Peyer's patch (tissue), 4 donors: ENCODE data around the gene ATP11A. TPM values are rescaled to one million over a fixed set of nuclear protein-coding genes. Genes with fewer than 3 reads are reported as not detected.

ENCODE experiments used
- DNase-seq, 3 donors: peaks; one replicate each; pipeline ENCODE4 v3.0.0-alpha.2; 2017 to 2019
- H3K27ac ChIP-seq, 4 donors: fragments of 200-600 bp; sonication (generic); one replicate each; pipeline ENCODE4 v1.5.1; 2016 to 2019
- H3K27me3 ChIP-seq, 2 donors: fragments of 200-600 bp; sonication (generic); one replicate each; pipeline ENCODE4 v1.5.1; 2019
- H3K36me3 ChIP-seq, 3 donors: fragments of 200-600 bp; sonication (generic); one replicate each; pipeline ENCODE4 v1.5.1; 2016 to 2019
- H3K4me1 ChIP-seq, 4 donors: fragments of 200-600 bp; sonication (generic); one replicate each; pipeline ENCODE4 v1.5.1; 2016 to 2019
- H3K4me3 ChIP-seq, 4 donors: fragments of 200-600 bp; sonication (generic); 1 replicate in 3 of 4; 2 replicates in 1 of 4; pipeline ENCODE4 v1.5.1; 2016 to 2019; ENCODE audit warnings: mild to moderate bottlenecking in 1 of 4
- H3K9me3 ChIP-seq, 4 donors: fragments of 200-600 bp; sonication (generic); one replicate each; pipeline ENCODE4 v1.5.1; 2016 to 2019; ENCODE audit warnings: mild to moderate bottlenecking in 1 of 4
- CTCF ChIP-seq, 6 experiments: fragments of 450-650 bp in 4 of 6; fragments of 200-600 bp in 2 of 6; sonication (generic) in 1 of 6; IDR thresholded peaks; one replicate each; pipeline ENCODE4 v1.5.1; 2017 to 2019; ENCODE audit warnings: antibody characterized with exemption in 6 of 6, mild to moderate bottlenecking in 3 of 6, moderate library complexity in 1 of 6
- POLR2A ChIP-seq, 2 donors: fragments of 450-650 bp; IDR thresholded peaks; one replicate each; pipeline ENCODE4 v1.5.1; 2017; ENCODE audit warnings: antibody characterized with exemption in 2 of 2, mild to moderate bottlenecking in 2 of 2, moderate library complexity in 2 of 2
- total RNA-seq, 4 donors: library from RNA; depleted of rRNA; stranded (reverse); fragments of >200 nt; gene quantifications; one replicate each; pipeline ENCODE4 v1.1.0, GENCODE V29; 2016

Gene ATP11A
- total RNA-seq, 4 donors from 2014 or later, result 33.1 to 64.2 (median 53.7) TPM

GRCh38 chr13:112728375-112729126 is 38.7 kb downstream of the ATP11A start:
- no peaks in the 10 kb centered on the region for H3K36me3 ChIP-seq
- no peaks in the 10 kb centered on the region for H3K27me3 ChIP-seq
- no peaks in the 10 kb centered on the region for H3K9me3 ChIP-seq
- DNase-seq, result peak in 2 of 3 donors; percentile 25 to 35
- no peak overlapping the region for H3K4me3 ChIP-seq
- H3K4me1 ChIP-seq, result peaks cover 0 to 9% (median 0%) of the 10 kb centered on the region in 4 donors
- no peak overlapping the region for H3K27ac ChIP-seq
- TF ChIP-seq POLR2A (IDR thresholded peaks at IDR 0.05), result no peak
- TF ChIP-seq CTCF (IDR thresholded peaks at IDR 0.05), result no peak

- DNase-seq, result peak in 1 of 3 donors; percentile 37
These were observed 39.6 kb downstream of the ATP11A start for GRCh38 chr13:112729408-112729807.

GRCh38 chr13:112730157-112730671 is 40.4 kb downstream of the ATP11A start:
- no peaks in the 10 kb centered on the region for H3K27me3 ChIP-seq
- H3K4me3 ChIP-seq, result no peak overlapping the region
- no peaks in the 10 kb centered on the region for H3K36me3 ChIP-seq
- H3K4me1 ChIP-seq, result peaks cover 0 to 7% (median 0%) of the 10 kb centered on the region in 4 donors
- no peak overlapping the region for H3K27ac ChIP-seq
- TF ChIP-seq CTCF (IDR thresholded peaks at IDR 0.05) (no peak), POLR2A (IDR thresholded peaks at IDR 0.05) (no peak)
- no peaks in the 10 kb centered on the region for H3K9me3 ChIP-seq
- DNase-seq, result peak in 2 of 3 donors; percentile 25 to 39

More at GRCh38 chr13:112729408-112729807, 39.6 kb downstream of the ATP11A start:
- Histone ChIP-seq H3K4me1 (peaks cover 0 to 9% (median 0%) of the 10 kb centered on the region in 4 donors), H3K36me3 (no peaks in the 10 kb centered on the region), H3K27ac (no peak overlapping the region), H3K4me3 (no peak overlapping the region), H3K9me3 (no peaks in the 10 kb centered on the region), H3K27me3 (no peaks in the 10 kb centered on the region)
- TF ChIP-seq CTCF (IDR thresholded peaks at IDR 0.05), result no peak
- no peak for TF ChIP-seq POLR2A (IDR thresholded peaks at IDR 0.05)

GRCh38 chr13:112731667-112732616 is 42.1 kb downstream of the ATP11A start:
- Histone ChIP-seq H3K27me3 (no peaks in the 10 kb centered on the region), H3K4me1 (no peaks in the 10 kb centered on the region), H3K4me3 (no peak overlapping the region), H3K27ac (no peak overlapping the region), H3K36me3 (no peaks in the 10 kb centered on the region), H3K9me3 (no peaks in the 10 kb centered on the region)
- DNase-seq, result peak in 1 of 3 donors; percentile 25
- TF ChIP-seq CTCF (IDR thresholded peaks at IDR 0.05) (no peak), POLR2A (IDR thresholded peaks at IDR 0.05) (no peak)

- H3K27ac ChIP-seq, result no peak overlapping the region
- H3K9me3 ChIP-seq, result no peaks in the 10 kb centered on the region
- DNase-seq, result no peak
- TF ChIP-seq POLR2A (IDR thresholded peaks at IDR 0.05), result no peak
- no peaks in the 10 kb centered on the region for H3K36me3 ChIP-seq
- H3K4me3 ChIP-seq, result no peak overlapping the region
- no peaks in the 10 kb centered on the region for H3K27me3 ChIP-seq
- H3K4me1 ChIP-seq, result no peaks in the 10 kb centered on the region
These were observed 42.8 kb downstream of the ATP11A start for GRCh38 chr13:112732679-112733078.
